HG03064 (cell line): Measurements from ENCODE around the gene BRWD1.
"Not testable (repeated sequence)": the region's sequence is repeated elsewhere in the genome, so short reads cannot be mapped to it uniquely, and the experiment has no call there.

Source experiments
- ATAC-seq: cut with Tn5 transposase; IDR thresholded peaks from one replicate; pipeline ENCODE4 v1.9.1; 2021; ENCODE audit warnings: low read depth; ENCODE audit not compliant: unreplicated experiment

The BRWD1 gene

GRCh38 chr21:39296891-39297290 lies 16.5 kb downstream of the BRWD1 start:
- ATAC-seq = no peak

- ATAC-seq = no peak
Measured at GRCh38 chr21:39288987-39289386, 24.4 kb downstream of the BRWD1 start.

DNA sequence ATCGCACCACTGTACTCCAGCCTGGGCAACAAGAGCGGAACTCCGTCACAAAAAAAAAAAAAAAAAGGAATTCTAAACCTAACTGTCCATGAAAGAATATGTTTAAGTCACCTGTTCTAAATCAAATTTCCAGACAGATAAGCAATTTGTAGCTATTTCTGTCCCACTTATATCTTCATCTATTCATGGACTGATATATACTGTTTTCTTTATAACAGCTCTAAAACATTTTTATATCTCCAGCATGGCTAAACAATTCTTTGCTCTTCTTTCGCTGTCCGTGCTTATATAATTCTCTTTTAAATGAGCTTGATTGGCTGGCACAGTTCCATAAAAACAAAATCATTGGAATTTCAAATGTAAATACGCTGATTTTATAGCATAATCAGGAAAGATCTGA lies 30.5 kb downstream of the BRWD1 start:
- ATAC-seq = no peak

DNA sequence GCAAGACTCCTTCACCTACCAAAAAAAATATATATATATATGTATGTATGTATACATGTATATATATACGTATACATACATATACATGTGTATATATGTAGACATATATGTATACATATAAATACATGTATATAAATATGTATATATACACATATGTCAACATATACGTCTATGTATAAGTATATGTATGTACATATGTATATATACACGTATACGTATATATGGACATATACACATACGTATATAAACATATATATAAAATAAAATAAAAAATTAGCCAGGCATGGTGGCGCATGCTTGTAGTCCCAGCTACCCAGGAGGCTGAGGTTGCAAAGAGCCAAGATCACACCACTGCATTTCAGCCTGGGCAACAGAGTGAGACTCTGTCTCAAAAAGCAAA lies 31.6 kb downstream of the BRWD1 start:
- no peak for ATAC-seq

DNA sequence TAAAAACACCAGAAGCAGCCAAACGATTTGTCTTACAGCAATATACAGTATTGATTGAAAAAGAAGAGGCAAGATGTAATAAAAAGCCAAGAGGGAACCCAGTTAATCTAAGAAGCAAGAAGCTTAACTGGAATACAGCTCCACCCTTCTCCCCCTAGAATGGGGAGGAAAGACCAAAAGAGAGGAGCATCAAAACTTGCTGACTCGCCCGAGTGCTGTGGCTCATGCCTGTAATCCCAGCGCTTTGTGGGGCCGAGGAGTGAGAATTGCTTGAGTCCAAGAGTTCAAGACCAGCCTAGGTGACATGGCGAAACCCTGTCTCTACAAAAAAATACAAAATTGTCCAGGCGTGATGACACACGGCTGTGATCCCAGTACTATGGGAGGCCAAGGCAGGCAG lies 32.2 kb downstream of the BRWD1 start:
- ATAC-seq = no peak

DNA sequence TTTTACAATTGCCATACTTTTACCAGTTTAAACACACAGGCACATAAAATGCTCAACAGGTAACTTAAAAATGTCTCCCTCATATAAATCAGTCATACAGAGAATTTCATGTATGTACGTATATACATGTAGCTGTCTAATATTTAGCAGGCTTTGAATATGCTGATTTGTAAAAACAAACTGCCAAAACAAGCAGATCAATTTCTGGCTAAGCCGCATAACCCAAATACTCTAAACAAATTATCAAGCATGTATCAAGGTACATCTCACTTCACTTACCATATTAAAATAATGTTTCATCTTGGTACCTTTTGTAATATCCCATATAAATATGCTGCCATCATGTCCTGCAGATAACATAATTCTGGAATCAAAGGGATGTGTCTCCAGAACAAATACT lies 43.8 kb downstream of the BRWD1 start:
- no peak for ATAC-seq

GRCh38 chr21:39265603-39266002 lies 47.8 kb downstream of the BRWD1 start:
- ATAC-seq = no peak

GRCh38 chr21:39263372-39263771 lies 50.1 kb downstream of the BRWD1 start:
- no peak for ATAC-seq

DNA sequence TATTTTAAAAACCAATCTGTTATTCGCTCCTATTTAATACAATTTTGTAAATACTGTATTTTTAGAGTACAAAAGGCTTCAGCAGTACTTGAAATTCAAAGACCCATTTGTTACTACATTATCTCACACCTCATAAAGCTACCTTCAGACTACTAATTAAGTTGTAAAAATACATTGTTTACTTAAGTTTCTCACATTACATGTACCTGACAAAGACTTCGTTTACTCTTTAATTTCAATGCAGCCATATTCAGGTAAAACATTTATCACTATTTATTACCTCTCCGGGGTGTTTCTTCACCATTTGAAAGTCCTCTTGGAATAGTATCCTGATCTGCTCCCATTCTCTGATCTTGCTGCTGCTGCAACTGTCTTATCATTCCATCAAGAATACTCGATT lies 55.2 kb downstream of the BRWD1 start:
- ATAC-seq = no peak

- ATAC-seq = no peak
Measured at GRCh38 chr21:39251326-39251725, 62.1 kb downstream of the BRWD1 start.

DNA sequence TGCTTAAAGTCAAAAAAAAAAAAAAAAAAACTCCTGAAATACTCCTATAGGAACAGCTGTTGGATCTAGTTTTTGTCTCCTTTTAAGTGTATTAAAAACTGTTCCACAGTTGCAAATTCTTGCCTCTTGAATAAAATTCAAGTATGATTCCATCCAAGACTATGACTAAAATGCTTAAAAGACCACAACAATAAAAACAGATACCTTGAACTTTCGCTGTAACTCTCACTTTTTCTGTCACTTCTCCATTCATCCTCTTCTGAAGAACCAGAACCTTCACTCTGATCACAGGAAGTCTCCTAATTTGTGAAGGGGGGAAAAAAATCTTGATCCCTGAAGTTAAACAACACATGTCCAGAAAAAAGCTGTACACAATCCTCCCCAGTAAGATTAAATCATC lies 75.2 kb downstream of the BRWD1 start:
- no peak for ATAC-seq

DNA sequence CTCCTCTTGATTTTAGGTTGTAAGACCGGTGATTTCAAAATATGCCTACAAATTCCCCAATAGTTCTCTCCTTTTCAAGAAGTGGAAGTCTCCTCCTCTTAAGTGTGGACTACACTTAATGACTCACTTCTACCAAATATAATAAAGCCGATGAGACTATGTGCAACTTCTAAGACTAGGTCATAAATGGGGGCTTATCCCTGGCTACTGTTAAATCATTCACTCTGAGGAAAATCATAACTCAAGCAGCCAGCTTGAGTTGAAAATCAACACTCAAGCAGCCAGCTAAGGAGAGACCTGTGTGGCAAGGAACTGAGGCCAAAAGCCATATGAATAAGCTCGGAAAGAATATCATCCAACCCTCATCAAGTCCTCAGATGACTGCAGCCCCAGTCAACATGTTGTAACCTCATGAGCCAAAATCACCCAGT lies 80.6 kb downstream of the BRWD1 start:
- ATAC-seq = no peak

DNA sequence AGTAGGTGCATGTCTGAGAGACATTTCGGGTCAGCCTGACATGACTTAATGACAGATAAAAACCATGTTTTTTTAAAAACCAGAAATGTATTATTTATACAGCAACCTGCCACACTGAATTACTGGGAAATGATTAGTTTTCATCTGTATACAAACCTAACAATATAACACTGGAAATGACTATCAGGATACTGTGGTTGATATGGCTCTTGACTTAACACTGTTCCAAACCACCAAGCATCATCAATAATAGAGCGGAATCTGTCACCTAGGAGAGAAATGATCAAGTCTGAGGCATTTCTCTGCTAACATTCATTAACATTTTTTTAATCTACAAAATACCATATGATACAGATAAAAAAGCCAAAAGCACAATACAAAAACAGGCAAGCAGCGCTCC lies 88.5 kb downstream of the BRWD1 start:
- ATAC-seq = no peak

- ATAC-seq = no peak
Measured at GRCh38 chr21:39221997-39222486, 91.4 kb downstream of the BRWD1 start.

- ATAC-seq = no peak
Measured at GRCh38 chr21:39221282-39221996, 92.0 kb downstream of the BRWD1 start.

- not testable (repeated sequence) for ATAC-seq
Measured at GRCh38 chr21:39220875-39221274, 92.6 kb downstream of the BRWD1 start.

DNA sequence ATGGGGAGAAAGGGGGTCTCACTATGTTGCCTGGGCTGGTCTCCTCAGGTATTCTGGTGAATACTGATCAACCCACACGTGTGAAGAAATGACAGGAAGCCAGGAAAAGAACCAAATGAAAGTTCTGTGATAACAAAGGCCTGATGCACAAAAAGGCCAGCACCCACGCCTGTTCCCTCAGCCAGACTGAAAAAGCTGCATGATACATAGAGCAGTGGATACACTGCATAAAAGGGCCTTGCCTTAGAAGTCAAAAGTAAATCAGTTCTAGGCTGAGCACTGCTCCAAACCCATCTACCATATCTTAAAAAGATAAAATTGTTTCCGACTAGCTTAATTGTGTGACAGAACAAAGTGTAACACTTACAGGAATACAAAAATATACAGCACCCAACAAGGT lies 93.3 kb downstream of the BRWD1 start:
- ATAC-seq = no peak

- no peak for ATAC-seq
Measured at GRCh38 chr21:39218082-39218409, 95.4 kb downstream of the BRWD1 start.

DNA sequence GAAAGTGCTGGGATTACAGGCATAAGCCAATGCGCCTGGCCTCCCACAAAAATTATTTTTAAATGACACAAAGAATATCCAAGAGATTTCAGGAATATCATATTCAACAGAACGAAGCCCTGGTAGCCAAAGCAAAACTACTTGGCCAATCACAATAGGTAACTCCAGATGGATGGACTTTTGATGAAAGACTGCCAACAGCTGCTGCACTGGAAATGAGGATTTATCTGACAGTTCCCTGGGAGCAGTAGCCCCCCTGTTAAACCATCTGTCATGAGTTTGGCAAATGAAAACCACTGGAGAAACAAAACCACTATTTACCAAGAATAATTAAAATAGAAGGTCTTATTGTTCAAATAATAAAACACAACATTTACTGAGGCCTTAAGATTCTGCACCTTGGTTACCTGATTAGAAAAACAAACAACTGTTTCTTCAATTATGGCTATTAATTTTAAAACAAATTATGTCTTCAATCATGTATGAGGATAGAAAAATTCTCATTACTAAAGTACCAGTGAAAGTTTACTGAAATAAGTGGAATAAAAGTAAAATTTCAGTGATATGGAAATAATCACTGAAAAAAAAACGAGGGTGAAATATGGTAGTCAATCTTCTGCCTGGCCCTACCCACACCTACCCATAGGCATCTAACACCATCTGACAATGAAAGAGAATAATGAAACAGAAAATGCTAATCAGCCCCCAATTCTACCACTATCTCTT lies 95.9 kb downstream of the BRWD1 start:
- no peak for ATAC-seq

- ATAC-seq = no peak
Measured at GRCh38 chr21:39216290-39216689, 97.1 kb downstream of the BRWD1 start.

DNA sequence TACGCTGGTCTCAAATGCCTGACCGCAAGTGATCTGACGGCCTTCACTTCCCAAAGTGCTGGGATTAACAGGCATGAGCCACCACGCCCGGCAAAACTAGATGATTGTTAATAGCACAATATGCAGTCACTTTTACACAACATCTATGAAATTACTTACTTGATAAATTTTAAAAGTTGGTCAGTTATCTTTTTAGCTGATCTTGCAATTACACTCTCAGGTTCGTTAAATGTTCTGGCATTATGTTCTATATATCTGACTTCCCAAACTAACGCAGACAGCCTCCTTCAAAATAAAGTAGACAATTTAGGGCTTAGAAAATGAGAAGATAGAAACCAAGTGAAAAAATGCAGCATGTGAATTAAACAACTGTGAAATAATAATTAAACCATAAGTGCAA lies 98.4 kb downstream of the BRWD1 start:
- no peak for ATAC-seq

DNA sequence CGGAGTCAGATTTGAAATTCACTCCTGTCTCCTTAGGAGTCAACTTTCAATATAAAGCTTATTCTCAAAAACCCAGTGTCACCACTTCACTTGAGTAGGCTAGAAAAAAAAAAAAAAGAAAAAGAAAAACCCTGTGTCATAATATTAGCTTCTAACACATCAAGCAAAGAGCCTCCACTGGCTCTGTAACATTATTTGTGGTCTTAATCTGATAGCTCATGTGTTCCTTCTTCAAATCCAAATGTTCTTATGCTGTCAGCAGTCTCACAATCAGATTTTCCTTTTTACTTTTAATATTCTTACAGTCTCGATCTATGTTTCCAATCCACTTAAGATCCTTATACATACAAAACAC lies 104.1 kb downstream of the BRWD1 start:
- ATAC-seq = no peak
